ENCODE measurements around the gene MFAP2. TPM values are rescaled to one million over a fixed set of nuclear protein-coding genes. Genes with fewer than 3 reads are reported as not detected.

The MFAP2 gene
- total RNA-seq, 1 donor from 2014 or later: 4.1 TPM

GRCh38 chr1:17011092-17011438, 30.6 kb upstream of the MFAP2 start:
- intact Hi-C loops (cut with DNase I): no loop called here
- ATAC-seq (ENCODE audit: poor library complexity): peak; percentile 10
- DNase-seq: no peak

DNA sequence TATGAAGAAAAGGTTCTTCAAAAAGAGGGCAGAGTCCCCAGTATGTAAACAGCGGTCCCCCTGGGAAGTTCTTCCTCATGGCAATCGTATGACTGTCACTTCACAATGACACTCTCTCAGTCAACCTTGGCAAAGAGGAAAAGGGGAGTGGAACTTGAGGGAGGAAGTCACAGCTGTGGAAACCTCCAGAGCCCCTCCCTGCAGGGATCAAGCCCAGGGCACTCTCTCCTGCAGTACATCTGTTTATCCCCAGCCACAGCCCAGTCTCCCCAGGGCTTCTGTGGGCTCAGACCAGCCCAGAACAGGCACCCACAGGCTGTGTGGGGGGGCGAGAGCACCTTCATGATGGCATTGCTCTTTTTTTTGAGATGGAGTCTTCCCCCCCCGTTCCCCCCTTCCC, 29.3 kb upstream of the MFAP2 start:
- intact Hi-C loops (cut with DNase I): no loop called here
- peak; percentile 14 for ATAC-seq (ENCODE audit: poor library complexity)

GRCh38 chr1:17008208-17008855, 27.9 kb upstream of the MFAP2 start:
- no peak for ATAC-seq (ENCODE audit: poor library complexity)
- intact Hi-C loops (cut with DNase I): no loop called here
- no peak for DNase-seq

More for the DNA sequence above, 29.3 kb upstream of the MFAP2 start:
- no peak for DNase-seq

GRCh38 chr1:17007121-17007520, 26.7 kb upstream of the MFAP2 start:
- ATAC-seq (ENCODE audit: poor library complexity) (no peak), DNase-seq (no peak)

GRCh38 chr1:17005365-17005740, 24.9 kb upstream of the MFAP2 start:
- DNase-seq (no peak), ATAC-seq (ENCODE audit: poor library complexity) (no peak)
- intact Hi-C loops (cut with DNase I): no loop called here

More at GRCh38 chr1:17007121-17007520, 26.7 kb upstream of the MFAP2 start:
- intact Hi-C loops (cut with DNase I): no loop called here

GRCh38 chr1:17004466-17005364, 24.3 kb upstream of the MFAP2 start:
- ATAC-seq (ENCODE audit: poor library complexity): no peak
- no peak for DNase-seq
- intact Hi-C loops (cut with DNase I): no loop called here

DNA sequence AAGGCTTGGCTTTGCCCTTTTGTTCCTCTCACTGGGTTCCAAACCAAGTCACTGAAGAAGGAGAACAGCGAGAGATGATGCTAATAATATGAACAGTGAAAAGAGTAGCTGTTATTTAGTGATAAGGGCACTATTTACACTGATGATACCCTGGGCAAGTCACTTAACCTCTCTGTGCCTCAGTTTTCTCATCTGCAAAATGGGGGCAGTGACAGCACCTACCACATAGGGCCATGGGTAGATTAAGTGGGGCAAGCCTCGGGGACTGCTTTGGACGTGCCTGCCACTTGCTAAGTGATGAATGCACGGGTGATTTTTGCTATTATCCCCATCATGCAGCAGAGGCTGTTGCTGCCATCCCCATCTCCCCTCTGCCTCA, 22.1 kb upstream of the MFAP2 start:
- ATAC-seq (ENCODE audit: poor library complexity) (no peak), DNase-seq (no peak)
- intact Hi-C loops (cut with DNase I): no loop called here

DNA sequence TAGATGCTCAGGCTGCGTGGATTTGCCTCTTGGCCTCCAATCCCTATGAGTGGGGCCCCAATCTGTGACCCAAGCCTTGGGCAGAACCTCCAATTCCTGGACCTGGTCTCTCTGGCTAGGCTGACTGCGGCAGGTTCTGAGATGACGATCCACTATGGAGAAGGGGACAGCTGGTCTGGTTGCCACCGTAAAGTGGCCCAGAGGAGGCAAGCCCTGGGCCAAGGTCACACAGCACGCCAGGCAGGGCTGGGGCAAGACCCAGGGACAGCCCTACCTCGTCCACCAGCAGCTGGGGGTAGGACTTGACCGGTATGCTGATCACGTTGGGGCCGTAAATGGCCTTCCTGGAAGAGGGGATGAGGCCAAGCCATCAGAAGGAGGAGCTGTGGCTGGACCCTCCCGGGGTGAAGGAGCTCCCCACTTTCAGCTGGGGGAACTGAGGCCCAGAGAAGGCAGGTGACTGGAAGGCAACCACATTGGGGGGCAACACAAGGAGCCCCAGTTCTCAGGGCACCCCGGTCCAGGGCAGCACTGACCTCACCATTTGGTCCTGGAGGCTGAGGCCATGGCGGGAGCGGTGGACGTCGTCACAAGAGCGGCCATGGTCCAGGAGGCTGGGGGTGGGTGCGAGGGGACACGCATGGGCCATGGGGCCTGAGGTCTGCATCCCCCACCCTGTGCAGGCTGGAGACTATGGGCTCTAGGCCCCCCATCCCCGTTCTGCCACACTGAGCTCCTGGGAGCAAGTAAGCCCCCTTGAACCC, 21.5 kb upstream of the MFAP2 start:
- DNase-seq: no peak
- intact Hi-C loops (cut with DNase I): no loop called here
- ATAC-seq (ENCODE audit: poor library complexity): no peak

GRCh38 chr1:16999863-17000262, 19.4 kb upstream of the MFAP2 start:
- DNase-seq: no peak
- ATAC-seq (ENCODE audit: poor library complexity): no peak
- intact Hi-C loops (cut with DNase I): no loop called here

DNA sequence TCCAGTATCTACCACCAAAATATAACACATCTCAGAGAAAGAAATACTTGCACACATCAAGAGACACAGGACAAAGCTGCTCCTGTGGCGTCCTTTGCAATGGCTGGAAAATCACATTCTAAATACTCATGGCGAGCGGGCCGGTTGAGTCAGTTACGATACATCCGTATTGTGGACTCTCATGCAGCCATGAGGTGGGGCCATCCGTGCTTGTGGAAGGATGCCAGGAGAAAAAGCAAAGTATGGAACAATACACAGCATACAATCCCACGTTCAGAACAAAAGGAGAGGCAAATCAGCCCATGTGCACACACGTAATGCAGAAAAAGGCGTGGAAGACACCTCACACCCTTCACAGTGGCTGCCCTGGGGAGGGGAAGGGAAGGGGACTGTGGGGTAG, 18.2 kb upstream of the MFAP2 start:
- ATAC-seq (ENCODE audit: poor library complexity) (no peak), DNase-seq (no peak)
- intact Hi-C loops (cut with DNase I): no loop called here

- ATAC-seq (ENCODE audit: poor library complexity) (no peak), DNase-seq (no peak)
- intact Hi-C loops (cut with DNase I): no loop called here
Observed at GRCh38 chr1:16996845-16997244, 16.4 kb upstream of the MFAP2 start.

GRCh38 chr1:16993521-16994038, 13.2 kb upstream of the MFAP2 start:
- DNase-seq (no peak), ATAC-seq (ENCODE audit: poor library complexity) (no peak)
- intact Hi-C loops (cut with DNase I): no loop called here

- no peak for DNase-seq
- ATAC-seq (ENCODE audit: poor library complexity): no peak
- intact Hi-C loops (cut with DNase I): no loop called here
Observed at GRCh38 chr1:16992675-16993074, 12.3 kb upstream of the MFAP2 start.

GRCh38 chr1:16992102-16992501, 11.7 kb upstream of the MFAP2 start:
- intact Hi-C loops (cut with DNase I): no loop called here
- ATAC-seq (ENCODE audit: poor library complexity): no peak
- no peak for DNase-seq

- DNase-seq (no peak), ATAC-seq (ENCODE audit: poor library complexity) (no peak)
- intact Hi-C loops (cut with DNase I): no loop called here
Observed at GRCh38 chr1:16991571-16991970, 11.2 kb upstream of the MFAP2 start.

DNA sequence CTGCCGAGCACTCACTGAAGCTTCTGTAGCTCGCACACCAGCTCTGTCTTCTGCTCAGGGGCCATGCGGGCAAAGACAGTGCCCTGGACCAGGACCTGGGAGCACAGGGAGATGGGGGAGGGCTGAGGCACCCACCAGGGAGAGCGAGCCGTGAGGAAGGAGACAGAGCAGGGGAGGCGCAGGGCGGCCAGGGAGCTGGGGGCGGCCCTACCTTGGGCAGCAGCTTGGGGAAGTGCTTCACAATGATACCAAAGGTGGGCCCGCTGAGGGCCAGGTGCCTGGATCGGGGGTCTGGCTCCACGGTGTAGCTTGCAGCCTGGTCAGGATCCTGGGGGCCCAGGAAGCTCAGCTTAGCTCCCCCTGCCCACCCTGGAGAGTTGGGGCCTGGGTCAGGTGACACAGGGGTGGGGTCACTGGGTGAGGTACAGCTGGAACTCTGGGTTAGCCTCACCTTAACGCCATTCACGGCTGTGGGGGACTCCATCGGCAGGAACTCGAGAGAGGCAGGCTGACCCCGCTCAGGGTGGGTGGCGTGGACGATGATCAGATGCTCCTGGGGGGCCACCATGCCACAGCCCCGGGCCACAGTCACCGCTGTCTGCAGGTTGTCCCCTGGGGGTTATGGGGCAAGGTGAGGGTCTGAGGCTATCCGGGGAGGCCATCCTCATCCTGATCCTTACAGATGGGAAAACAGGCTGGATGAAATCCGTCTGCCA, 9.4 kb upstream of the MFAP2 start:
- intact Hi-C loops (cut with DNase I): no loop called here
- ATAC-seq (ENCODE audit: poor library complexity) (no peak), DNase-seq (no peak)

- ATAC-seq (ENCODE audit: poor library complexity) (no peak), DNase-seq (no peak)
- intact Hi-C loops (cut with DNase I): no loop called here
Observed at GRCh38 chr1:16988210-16988609, 7.8 kb upstream of the MFAP2 start.

- intact Hi-C loops (cut with DNase I): no loop called here
- no peak for ATAC-seq (ENCODE audit: poor library complexity)
- DNase-seq: no peak
Observed at GRCh38 chr1:16986962-16987361, 6.5 kb upstream of the MFAP2 start.

- ATAC-seq (ENCODE audit: poor library complexity) (no peak), DNase-seq (no peak)
- intact Hi-C loops (cut with DNase I): no loop called here
Observed at GRCh38 chr1:16986560-16986959, 6.1 kb upstream of the MFAP2 start.

All from Right ventricle myocardium superior (tissue), 1 donor.